Esophagus muscularis mucosa (tissue), 4 donors: ENCODE measurements around the gene FGF14. TPM values are rescaled to one million over a fixed set of nuclear protein-coding genes. Genes with fewer than 3 reads are reported as not detected.

Experiments
- DNase-seq: peaks from one replicate; pipeline ENCODE4 v3.0.0-alpha.2; 2017; ENCODE audit errors: extremely low spot score
- H3K27ac ChIP-seq, 4 donors: fragments of 200-600 bp; sonication (generic); replicated peaks in 1 of 4; 1 replicate in 3 of 4; 2 replicates in 1 of 4; pipeline ENCODE4 v1.5.1; 2016 to 2019; ENCODE audit warnings: mild to moderate bottlenecking in 1 of 4
- H3K27me3 ChIP-seq, 4 donors: fragments of 200-600 bp; sonication (generic); one replicate each; pipeline versions ENCODE4 v1.5.1 to v1.6.0; 2016 to 2019
- H3K36me3 ChIP-seq, 4 donors: fragments of 200-600 bp; sonication (generic); one replicate each; pipeline ENCODE4 v1.5.1; 2016 to 2019
- H3K4me1 ChIP-seq, 4 donors: fragments of 200-600 bp; sonication (generic); one replicate each; pipeline ENCODE4 v1.5.1; 2016 to 2019
- H3K4me3 ChIP-seq, 4 donors: fragments of 200-600 bp; sonication (generic); 1 replicate in 2 of 4; 2 replicates in 2 of 4; pipeline ENCODE4 v1.5.1; 2016 to 2019; ENCODE audit warnings: mild to moderate bottlenecking in 4 of 4, moderate library complexity in 1 of 4
- H3K9me3 ChIP-seq, 4 donors: fragments of 200-600 bp; sonication (generic); 1 replicate in 3 of 4; 2 replicates in 1 of 4; pipeline ENCODE4 v1.5.1; 2016 to 2019
- EP300 ChIP-seq: sonication (generic); formaldehyde crosslinking; IDR thresholded peaks from one replicate; pipeline ENCODE4 v1.6.1; 2017; ENCODE audit warnings: antibody characterized with exemption
- POLR2A ChIP-seq: fragments of 450-650 bp; IDR thresholded peaks from one replicate; pipeline ENCODE4 v1.6.1; 2017; ENCODE audit warnings: antibody characterized with exemption, moderate library complexity, mild to moderate bottlenecking, low read depth
- POLR2AphosphoS5 ChIP-seq, 2 donors: sonication (generic); formaldehyde crosslinking; IDR thresholded peaks; one replicate each; pipeline ENCODE4 v1.6.1; 2017; ENCODE audit warnings: antibody characterized with exemption in 2 of 2
- WGBS: methylation state at CpG from one replicate; pipeline ENCODE4 v1.1.5; 2018; 5-methylcytosine and 5-hydroxymethylcytosine counted together
- intact Hi-C: fragments of 100-400 bp; cut with DNase I; formaldehyde crosslinking; loops from one replicate; pipeline ENCODE4 v1.15.1; 2023
- total RNA-seq, 4 donors: library from RNA; depleted of rRNA; stranded (reverse); fragments of >200 nt; gene quantifications; one replicate each; pipeline versions ENCODE4 v1.1.0 to v1.2.1, GENCODE V29; 2016
- TF ChIP-seq, protein P1 (sequence below), 3 experiments: fragments of 200-600 bp in 2 of 3; fragments of 450-650 bp in 1 of 3; sonication (generic) in 2 of 3; IDR thresholded peaks; one replicate each; pipeline ENCODE4 v1.5.1; 2017 to 2019; ENCODE audit warnings: antibody characterized with exemption in 3 of 3, mild to moderate bottlenecking in 2 of 3, moderate library complexity in 1 of 3

FGF14 gene
- total RNA-seq, 4 donors from 2014 or later, result 0.33 to 2.1 (median 0.87) TPM

DNA sequence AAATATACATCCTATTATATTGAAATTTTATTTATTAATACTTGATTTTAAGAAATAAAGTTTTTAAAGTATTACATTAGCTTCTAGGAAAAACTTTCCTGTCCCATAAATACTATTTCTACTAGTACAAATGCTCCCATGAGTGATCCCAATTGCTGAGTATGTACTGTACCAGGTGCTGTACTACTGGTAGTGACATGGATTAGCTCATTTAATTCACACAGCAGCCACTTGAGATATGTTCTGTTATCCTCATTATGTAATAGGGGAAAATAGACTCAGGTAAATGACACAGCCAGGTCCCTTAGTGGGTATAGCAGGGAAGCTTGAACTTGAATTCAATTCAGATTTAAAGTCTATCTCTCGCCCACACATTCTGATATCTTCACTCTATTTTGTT lies 363.1 kb downstream of the FGF14 start:
- DNase-seq, result no peak
- 100% methylated on average over 1 of the region's 1 CpG for WGBS
- H3K27me3 ChIP-seq, result no peaks in the 10 kb centered on the region
- no peak overlapping the region for H3K4me3 ChIP-seq
- H3K4me1 ChIP-seq, result peaks cover 0 to 33% (median 17%) of the 10 kb centered on the region in 4 donors
- TF ChIP-seq EP300, result no peak
- H3K36me3 ChIP-seq, result no peaks in the 10 kb centered on the region
- H3K27ac ChIP-seq, result no peak overlapping the region
- intact Hi-C loops, result no loop called here
- H3K9me3 ChIP-seq, result no peaks in the 10 kb centered on the region

DNA sequence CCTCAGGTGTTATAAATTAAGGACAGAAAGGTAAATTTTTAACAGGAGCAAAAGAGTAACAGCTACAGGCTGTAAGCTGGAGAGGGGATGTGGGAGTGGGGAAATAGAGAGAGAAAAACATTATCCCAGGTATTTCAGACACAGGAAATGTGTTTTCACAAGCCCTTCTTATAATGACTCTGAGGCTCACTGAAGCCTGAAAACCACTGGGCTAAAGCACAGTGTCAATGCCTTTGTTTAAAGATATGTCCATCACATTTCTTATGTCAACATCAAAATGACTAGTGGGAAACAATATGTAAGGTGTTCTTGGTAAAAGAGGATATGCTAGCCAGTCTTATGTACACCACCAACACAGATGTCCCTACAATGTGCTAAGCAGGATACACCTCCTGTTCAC lies 365.9 kb downstream of the FGF14 start:
- H3K27ac ChIP-seq, result no peak overlapping the region
- no peak for DNase-seq
- no peaks in the 10 kb centered on the region for H3K9me3 ChIP-seq
- no peak for TF ChIP-seq EP300
- H3K4me3 ChIP-seq, result no peak overlapping the region
- H3K4me1 ChIP-seq, result peaks cover 0 to 10% (median 0%) of the 10 kb centered on the region in 4 donors
- H3K36me3 ChIP-seq, result no peaks in the 10 kb centered on the region
- H3K27me3 ChIP-seq, result no peaks in the 10 kb centered on the region
- intact Hi-C loops, result no loop called here

DNA sequence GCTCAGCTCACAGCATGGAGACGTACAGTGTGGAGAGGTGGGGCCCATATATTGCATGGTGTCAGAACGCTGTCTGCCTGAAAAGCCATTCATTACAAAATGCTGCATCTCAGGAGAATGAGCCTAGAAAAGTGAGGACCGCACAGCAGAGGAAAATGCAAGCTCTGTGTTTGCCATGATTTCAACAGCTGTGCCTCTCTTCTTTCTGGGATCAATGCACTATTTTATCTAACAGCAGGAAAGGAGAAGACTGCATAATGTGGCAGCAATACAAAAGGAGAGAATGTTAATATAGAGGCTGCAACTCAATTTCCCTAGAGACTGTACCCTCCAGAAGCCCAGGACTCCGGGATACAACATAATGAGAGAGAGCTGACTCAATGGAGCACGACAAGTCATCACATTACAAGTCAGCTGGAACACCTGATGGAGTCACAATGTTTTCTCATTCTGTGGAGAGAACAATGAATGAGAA lies 368.0 kb downstream of the FGF14 start:
- DNase-seq, result no peak
- TF ChIP-seq POLR2AphosphoS5 (IDR thresholded peaks at IDR 0.05) (no peak), EP300 (no peak), POLR2A (no peak)
- H3K36me3 ChIP-seq, result no peaks in the 10 kb centered on the region
- peaks cover 0 to 5% (median 0%) of the 10 kb centered on the region in 4 donors for H3K4me1 ChIP-seq
- H3K9me3 ChIP-seq, result no peaks in the 10 kb centered on the region
- no peak overlapping the region for H3K27ac ChIP-seq
- H3K4me3 ChIP-seq, result no peak overlapping the region
- H3K27me3 ChIP-seq, result no peaks in the 10 kb centered on the region
- intact Hi-C loops, result no loop called here
- 79% methylated on average over 5 of the region's 5 CpGs for WGBS

DNA sequence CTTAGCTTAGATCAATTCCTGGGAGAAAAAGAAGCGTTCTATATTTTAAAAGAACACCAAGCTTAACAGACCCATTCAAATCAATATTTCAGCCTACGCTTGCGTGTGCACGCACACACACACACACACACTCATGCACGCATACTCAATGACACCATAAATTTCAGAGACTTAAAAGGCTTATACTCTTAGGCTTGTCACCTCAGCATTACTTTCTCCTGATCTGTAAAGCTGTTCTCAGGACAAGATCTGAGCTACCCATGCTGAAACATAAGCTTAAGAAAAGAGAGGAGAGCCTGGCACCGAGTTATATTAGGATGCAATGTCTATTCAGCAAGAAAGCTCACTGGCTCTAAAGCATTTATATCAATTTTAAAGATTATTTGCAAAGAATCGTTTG lies 368.5 kb downstream of the FGF14 start:
- 91% methylated on average over 7 of the region's 7 CpGs for WGBS
- H3K4me3 ChIP-seq, result no peak overlapping the region
- intact Hi-C loops, result no loop called here
- H3K9me3 ChIP-seq, result no peaks in the 10 kb centered on the region
- no peak for DNase-seq
- H3K4me1 ChIP-seq, result peaks cover 0 to 10% (median 0%) of the 10 kb centered on the region in 4 donors
- H3K36me3 ChIP-seq, result no peaks in the 10 kb centered on the region
- no peaks in the 10 kb centered on the region for H3K27me3 ChIP-seq
- no peak for TF ChIP-seq EP300
- TF ChIP-seq POLR2AphosphoS5 (IDR thresholded peaks at IDR 0.05), result no peak
- TF ChIP-seq, protein P1, sequence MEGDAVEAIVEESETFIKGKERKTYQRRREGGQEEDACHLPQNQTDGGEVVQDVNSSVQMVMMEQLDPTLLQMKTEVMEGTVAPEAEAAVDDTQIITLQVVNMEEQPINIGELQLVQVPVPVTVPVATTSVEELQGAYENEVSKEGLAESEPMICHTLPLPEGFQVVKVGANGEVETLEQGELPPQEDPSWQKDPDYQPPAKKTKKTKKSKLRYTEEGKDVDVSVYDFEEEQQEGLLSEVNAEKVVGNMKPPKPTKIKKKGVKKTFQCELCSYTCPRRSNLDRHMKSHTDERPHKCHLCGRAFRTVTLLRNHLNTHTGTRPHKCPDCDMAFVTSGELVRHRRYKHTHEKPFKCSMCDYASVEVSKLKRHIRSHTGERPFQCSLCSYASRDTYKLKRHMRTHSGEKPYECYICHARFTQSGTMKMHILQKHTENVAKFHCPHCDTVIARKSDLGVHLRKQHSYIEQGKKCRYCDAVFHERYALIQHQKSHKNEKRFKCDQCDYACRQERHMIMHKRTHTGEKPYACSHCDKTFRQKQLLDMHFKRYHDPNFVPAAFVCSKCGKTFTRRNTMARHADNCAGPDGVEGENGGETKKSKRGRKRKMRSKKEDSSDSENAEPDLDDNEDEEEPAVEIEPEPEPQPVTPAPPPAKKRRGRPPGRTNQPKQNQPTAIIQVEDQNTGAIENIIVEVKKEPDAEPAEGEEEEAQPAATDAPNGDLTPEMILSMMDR (IDR thresholded peaks at IDR 0.05), result no peak
- no peak for TF ChIP-seq POLR2A
- H3K27ac ChIP-seq, result no peak overlapping the region

DNA sequence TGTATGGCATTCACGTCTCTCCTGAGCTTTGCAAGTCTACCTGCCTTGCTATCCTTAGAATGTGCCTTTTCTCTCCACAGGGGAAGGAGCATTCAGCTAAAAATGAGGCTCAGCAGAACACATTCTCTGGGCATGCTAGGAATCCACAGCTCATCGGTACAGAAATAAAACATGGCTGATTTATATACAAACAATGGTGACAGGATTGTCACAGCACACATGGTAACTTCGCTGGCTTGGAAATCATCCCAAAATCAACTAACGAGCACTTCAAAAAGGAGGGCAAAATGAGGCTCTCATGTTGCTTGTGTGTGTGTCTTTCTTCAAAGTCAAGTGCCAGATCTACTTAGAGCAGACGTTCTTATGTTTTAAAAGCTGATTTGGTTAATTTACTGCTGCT lies 373.0 kb downstream of the FGF14 start:
- Histone ChIP-seq H3K36me3 (no peaks in the 10 kb centered on the region), H3K4me3 (no peak overlapping the region), H3K27me3 (no peaks in the 10 kb centered on the region), H3K9me3 (no peaks in the 10 kb centered on the region), H3K27ac (no peak overlapping the region), H3K4me1 (peaks cover 0 to 14% (median 0%) of the 10 kb centered on the region in 4 donors)
- DNase-seq, result no peak
- TF ChIP-seq POLR2AphosphoS5 (IDR thresholded peaks at IDR 0.05) (no peak), POLR2A (no peak), EP300 (no peak)
- TF ChIP-seq, protein P1 (IDR thresholded peaks at IDR 0.05), result no peak
- intact Hi-C loops, result no loop called here
- WGBS, result 39% methylated on average over 5 of the region's 5 CpGs

DNA sequence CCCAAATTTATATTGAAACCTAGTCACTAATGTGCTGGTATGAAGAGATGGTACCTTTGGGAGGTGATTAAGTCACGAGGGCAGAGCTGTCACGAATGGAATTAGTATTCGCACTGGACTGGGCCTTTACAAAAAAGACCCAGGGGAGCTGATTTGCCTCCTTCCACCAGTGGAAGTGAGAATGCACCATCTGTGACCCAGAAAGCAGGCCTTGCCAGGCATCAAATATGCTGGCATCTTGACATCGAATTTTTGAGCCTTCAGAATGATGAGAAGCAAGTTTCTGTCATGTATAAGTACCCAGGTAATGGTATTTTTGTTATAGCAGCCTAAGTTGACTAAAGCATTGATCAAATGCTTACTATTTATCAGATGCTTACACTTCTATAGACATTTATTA lies 373.6 kb downstream of the FGF14 start:
- no peak for DNase-seq
- no peaks in the 10 kb centered on the region for H3K27me3 ChIP-seq
- no peaks in the 10 kb centered on the region for H3K9me3 ChIP-seq
- H3K4me3 ChIP-seq, result no peak overlapping the region
- WGBS, result 65% methylated on average over 4 of the region's 4 CpGs
- H3K36me3 ChIP-seq, result no peaks in the 10 kb centered on the region
- peaks cover 0 to 14% (median 0%) of the 10 kb centered on the region in 4 donors for H3K4me1 ChIP-seq
- no peak overlapping the region for H3K27ac ChIP-seq
- intact Hi-C loops, result no loop called here
- TF ChIP-seq, protein P1 (IDR thresholded peaks at IDR 0.05), result no peak
- TF ChIP-seq POLR2AphosphoS5 (IDR thresholded peaks at IDR 0.05), result no peak
- TF ChIP-seq EP300, result no peak
- TF ChIP-seq POLR2A, result no peak
